Right lobe of liver (tissue), 6 donors: ENCODE measurements around the gene SLCO3A1. TPM values are rescaled to one million over a fixed set of nuclear protein-coding genes. Genes with fewer than 3 reads are reported as not detected.
A peak's percentile ranks its signal among the peaks of the same experiment; 100 is the strongest.

Experiments
- ATAC-seq, 4 donors: fragments of 200-7000 bp; cut with Tn5 transposase; one replicate each; pipeline ENCODE4 v1.9.1; 2020; ENCODE audit warnings: mild to moderate bottlenecking in 4 of 4, moderate library complexity in 4 of 4
- DNase-seq, 3 donors: peaks; one replicate each; pipeline ENCODE4 v3.0.0-alpha.2; 2020
- H3K27ac ChIP-seq, 3 donors: fragments of 200-600 bp; one replicate each; pipeline ENCODE4 v1.8.0; 2022
- H3K27me3 ChIP-seq, 2 donors: fragments of 200-600 bp; one replicate each; pipeline ENCODE4 v1.8.0; 2022
- H3K36me3 ChIP-seq, 4 donors: fragments of 200-600 bp; sonication (generic) in 1 of 4; one replicate each; pipeline versions ENCODE4 v1.5.1 to v1.8.0; 2017 to 2022; ENCODE audit warnings: control low read depth in 1 of 4
- H3K4me1 ChIP-seq, 4 donors: fragments of 200-600 bp; sonication (generic) in 1 of 4; one replicate each; pipeline versions ENCODE4 v1.5.1 to v1.8.0; 2017 to 2022; ENCODE audit warnings: control low read depth in 1 of 4
- H3K4me3 ChIP-seq, 3 donors: fragments of 200-600 bp; one replicate each; pipeline ENCODE4 v1.8.0; 2022
- H3K9me3 ChIP-seq, 4 donors: fragments of 200-600 bp; sonication (generic) in 1 of 4; one replicate each; pipeline versions ENCODE4 v1.5.1 to v1.8.0; 2017 to 2022; ENCODE audit warnings: control low read depth in 1 of 4
- POLR2A ChIP-seq: fragments of 450-650 bp; IDR thresholded peaks from one replicate; pipeline ENCODE4 v1.6.1; 2017; ENCODE audit warnings: antibody characterized with exemption, mild to moderate bottlenecking
- WGBS: methylation state at CpG from one replicate; pipeline ENCODE4 v1.1.6; 2018; ENCODE audit warnings: low coverage, low lambda C conversion rate; ENCODE audit not compliant: insufficient coverage; ENCODE audit errors: missing lambda C conversion rate; 5-methylcytosine and 5-hydroxymethylcytosine counted together
- intact Hi-C, 2 donors: fragments of 100-400 bp; cut with DNase I; formaldehyde crosslinking; loops; one replicate each; pipeline versions ENCODE4 v1.11.2 to v1.14.1; 2022
- total RNA-seq, 6 experiments: library from RNA; depleted of rRNA in 2 of 6; stranded (reverse); fragments of >200 nt in 2 of 6; fragmentation: NEBNext Ultra II Directional in 3 of 6; extraction: Animal tissue kit (Norgen Biotek cat#: 25700) in 3 of 6; gene quantifications; one replicate each; pipeline versions ENCODE4 v1.1.0 to v1.2.4, GENCODE V29; 2016 to 2023
- TF ChIP-seq, protein P1 (sequence below), 4 donors: fragments of 200-600 bp in 3 of 4; fragments of 450-650 bp in 1 of 4; IDR thresholded peaks; one replicate each; pipeline versions ENCODE4 v1.5.1 to v1.8.0; 2016 to 2022; ENCODE audit warnings: antibody characterized with exemption in 4 of 4, mild to moderate bottlenecking in 2 of 4
- donor health status: DM: no; HTN: yes; CAD: no.
- donor health status: DM: no; HTN: no; CAD: no.
- donor health status: DM: no; HTN: no; CAD: no.
- donor health status: DM: no; HTN: yes; CAD: no.
- donor health status: DM: no; HTN: yes; CAD: no.

The SLCO3A1 gene
- total RNA-seq, 6 experiments from 2014 or later, result 2.4 to 7.7 (median 3.7) TPM

DNA sequence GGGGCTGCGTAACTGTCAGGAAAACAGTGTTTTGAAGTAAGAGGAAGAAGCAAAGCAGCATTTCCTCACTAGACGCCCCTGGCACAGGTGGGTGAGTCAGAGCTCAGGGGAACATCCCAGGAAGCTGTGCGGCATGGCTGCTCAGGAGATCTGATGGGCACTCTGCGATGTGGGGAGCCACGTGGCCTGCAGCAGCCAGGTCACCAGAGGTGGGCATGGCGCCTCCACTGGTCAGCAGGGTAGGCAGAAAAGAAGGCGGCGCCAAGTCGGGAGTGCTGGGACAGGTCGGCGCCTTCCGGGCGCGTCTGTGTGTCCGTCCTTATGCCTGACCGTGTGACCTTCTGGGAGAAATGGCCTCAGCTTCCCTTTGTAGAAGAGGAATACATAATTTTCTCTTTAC, 290.3 kb downstream of the SLCO3A1 start:
- intact Hi-C loops, result no loop called here
- 95% methylated on average over 11 of the region's 16 CpGs for WGBS

DNA sequence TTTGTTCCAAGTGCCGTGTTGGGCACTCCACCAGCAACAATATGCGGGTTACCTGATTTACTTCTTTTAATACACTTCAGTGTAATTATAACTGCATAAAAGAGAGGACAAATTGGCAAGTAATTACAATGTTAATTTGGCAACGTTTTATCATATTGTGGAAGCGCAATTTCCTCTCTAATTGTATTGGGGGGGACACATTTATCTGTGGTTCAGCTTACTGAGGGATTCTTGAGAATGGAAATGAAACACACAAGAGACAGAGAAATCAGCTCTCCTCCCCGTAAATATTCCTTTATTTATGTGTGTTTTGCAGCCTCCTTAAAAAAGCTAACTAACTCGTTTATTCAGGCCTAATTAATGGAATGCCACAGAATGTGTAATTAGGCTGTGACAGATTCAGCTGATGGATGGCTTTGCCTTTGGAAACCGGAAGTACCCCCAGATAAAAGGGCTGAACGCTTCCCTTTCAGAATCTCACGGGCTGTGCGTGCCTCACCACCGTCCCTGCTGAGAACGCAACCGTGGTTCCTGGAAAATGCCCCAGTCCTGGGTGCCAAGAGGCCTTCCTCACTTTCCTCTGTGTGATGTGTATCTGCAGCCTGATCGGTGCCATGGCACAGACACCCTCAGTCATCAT, 293.1 kb downstream of the SLCO3A1 start:
- TF ChIP-seq, protein P1, sequence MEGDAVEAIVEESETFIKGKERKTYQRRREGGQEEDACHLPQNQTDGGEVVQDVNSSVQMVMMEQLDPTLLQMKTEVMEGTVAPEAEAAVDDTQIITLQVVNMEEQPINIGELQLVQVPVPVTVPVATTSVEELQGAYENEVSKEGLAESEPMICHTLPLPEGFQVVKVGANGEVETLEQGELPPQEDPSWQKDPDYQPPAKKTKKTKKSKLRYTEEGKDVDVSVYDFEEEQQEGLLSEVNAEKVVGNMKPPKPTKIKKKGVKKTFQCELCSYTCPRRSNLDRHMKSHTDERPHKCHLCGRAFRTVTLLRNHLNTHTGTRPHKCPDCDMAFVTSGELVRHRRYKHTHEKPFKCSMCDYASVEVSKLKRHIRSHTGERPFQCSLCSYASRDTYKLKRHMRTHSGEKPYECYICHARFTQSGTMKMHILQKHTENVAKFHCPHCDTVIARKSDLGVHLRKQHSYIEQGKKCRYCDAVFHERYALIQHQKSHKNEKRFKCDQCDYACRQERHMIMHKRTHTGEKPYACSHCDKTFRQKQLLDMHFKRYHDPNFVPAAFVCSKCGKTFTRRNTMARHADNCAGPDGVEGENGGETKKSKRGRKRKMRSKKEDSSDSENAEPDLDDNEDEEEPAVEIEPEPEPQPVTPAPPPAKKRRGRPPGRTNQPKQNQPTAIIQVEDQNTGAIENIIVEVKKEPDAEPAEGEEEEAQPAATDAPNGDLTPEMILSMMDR (IDR thresholded peaks at IDR 0.05), result no peak
- TF ChIP-seq POLR2A, result no peak
- WGBS, result 59% methylated on average over 10 of the region's 14 CpGs
- H3K27me3 ChIP-seq, result no peaks in the 10 kb centered on the region
- H3K4me3 ChIP-seq, result no peak overlapping the region
- H3K36me3 ChIP-seq, result peaks cover 0 to 2% (median 0%) of the 10 kb centered on the region in 4 donors
- intact Hi-C loops, result no loop called here
- H3K9me3 ChIP-seq, result no peaks in the 10 kb centered on the region
- ATAC-seq, result no peak
- no peak overlapping the region for H3K27ac ChIP-seq
- no peak for DNase-seq
- no peaks in the 10 kb centered on the region for H3K4me1 ChIP-seq

More for the DNA sequence above, 290.3 kb downstream of the SLCO3A1 start:
- DNase-seq (no peak), ATAC-seq (peak in 1 of 4 donors; percentile 10)
- Histone ChIP-seq H3K4me1 (no peaks in the 10 kb centered on the region), H3K9me3 (no peaks in the 10 kb centered on the region), H3K36me3 (peaks cover 0 to 2% (median 0%) of the 10 kb centered on the region in 4 donors), H3K27me3 (no peaks in the 10 kb centered on the region), H3K4me3 (no peak overlapping the region), H3K27ac (no peak overlapping the region)
- no peak for TF ChIP-seq POLR2A
- TF ChIP-seq, protein P1 (IDR thresholded peaks at IDR 0.05), result no peak

DNA sequence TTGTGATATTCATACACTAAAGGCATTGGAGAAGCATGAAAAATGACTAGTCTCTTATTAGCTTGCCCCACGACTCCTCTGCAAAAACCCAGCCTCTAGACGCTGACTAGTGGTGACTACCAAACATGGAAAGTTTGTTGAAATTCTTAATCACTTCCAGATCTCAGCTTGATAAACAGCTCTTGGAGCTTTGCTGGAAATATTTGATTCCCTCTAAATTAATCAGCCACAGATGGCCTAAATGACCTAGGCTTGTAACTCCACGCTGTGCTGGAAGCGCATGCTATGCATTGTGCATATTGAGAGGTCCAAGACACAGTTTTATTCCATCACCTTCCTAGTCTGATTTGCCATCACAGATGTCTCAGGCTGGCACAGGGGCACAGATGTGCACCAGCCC, 295.5 kb downstream of the SLCO3A1 start:
- DNase-seq (no peak), ATAC-seq (no peak)
- H3K36me3 ChIP-seq, result peaks cover 0 to 2% (median 0%) of the 10 kb centered on the region in 4 donors
- H3K27me3 ChIP-seq, result no peaks in the 10 kb centered on the region
- no peak overlapping the region for H3K4me3 ChIP-seq
- no peak overlapping the region for H3K27ac ChIP-seq
- no peaks in the 10 kb centered on the region for H3K9me3 ChIP-seq
- intact Hi-C loops, result no loop called here
- no peak for TF ChIP-seq POLR2A
- TF ChIP-seq, protein P1 (IDR thresholded peaks at IDR 0.05), result no peak
- H3K4me1 ChIP-seq, result no peaks in the 10 kb centered on the region
- WGBS, result 83% methylated on average over 2 of the region's 4 CpGs

DNA sequence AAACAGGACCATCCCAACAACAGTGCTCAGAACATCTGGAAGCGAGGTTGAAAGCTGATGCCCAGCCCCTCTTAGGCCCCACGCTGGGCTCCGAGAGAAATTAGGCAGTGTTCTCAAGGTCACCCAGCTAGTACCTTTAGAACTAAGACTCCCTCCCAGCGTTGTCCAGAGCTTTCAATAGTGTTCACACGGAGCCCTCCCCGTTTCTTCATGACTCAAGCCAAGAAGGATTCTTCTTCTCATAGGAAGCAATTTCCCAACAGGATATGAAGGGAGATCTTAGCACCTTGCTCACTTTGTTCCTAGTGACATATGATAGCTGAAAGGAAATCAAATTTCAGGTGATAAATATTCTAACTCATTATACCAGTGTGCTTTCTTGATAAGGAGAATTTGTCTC, 296.0 kb downstream of the SLCO3A1 start:
- H3K27ac ChIP-seq, result no peak overlapping the region
- intact Hi-C loops, result no loop called here
- no peaks in the 10 kb centered on the region for H3K4me1 ChIP-seq
- TF ChIP-seq POLR2A, result no peak
- TF ChIP-seq, protein P1 (IDR thresholded peaks at IDR 0.05), result no peak
- 82% methylated on average over 5 of the region's 6 CpGs for WGBS
- H3K4me3 ChIP-seq, result no peak overlapping the region
- peaks cover 0 to 2% (median 0%) of the 10 kb centered on the region in 4 donors for H3K36me3 ChIP-seq
- DNase-seq (no peak), ATAC-seq (no peak)
- H3K27me3 ChIP-seq, result no peaks in the 10 kb centered on the region
- H3K9me3 ChIP-seq, result no peaks in the 10 kb centered on the region
